ENCODE data around the gene CALY.

Gene CALY

DNA sequence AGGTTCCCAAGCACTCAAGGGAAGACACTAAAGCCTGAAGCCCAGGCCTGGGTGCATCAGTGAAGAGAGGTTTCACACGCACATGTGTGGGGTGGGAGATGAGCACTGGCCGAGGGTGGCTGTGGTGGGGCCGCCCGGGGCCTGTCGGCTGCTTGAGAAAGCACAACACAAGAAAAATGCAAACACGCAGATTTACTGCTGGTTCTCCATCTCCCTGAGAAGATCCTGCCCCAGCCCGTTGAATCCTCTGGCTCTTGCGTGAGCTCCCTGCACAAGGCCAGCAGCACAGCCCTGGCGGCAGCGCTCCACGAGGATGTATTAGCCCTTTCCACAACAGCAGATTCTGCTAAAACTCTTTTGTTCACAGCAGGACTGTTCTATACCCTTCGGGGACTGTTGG is 21.8 kb downstream of the CALY start:
- POLR2A ChIA-PET = no interaction called here
- no peak overlapping the region for H3K4me3 ChIP-seq (ENCODE audit: low read depth, low read length)
- no peak for TF ChIP-seq CTCF (IDR thresholded peaks at IDR 0.05; ENCODE audit: insufficient read depth, low read length, missing control alignments)
- DNase-seq (ENCODE audit: low read depth, low spot score) = no peak
- CTCF ChIA-PET = interaction anchor here (0.8 to 4.2 kb wide), 5 partner anchors 10 to 660 kb away, joined by 3 to 35 read pairs (median 4); partner anchors contain the start of gene FUOM

- no peak for TF ChIP-seq CTCF (IDR thresholded peaks at IDR 0.05; ENCODE audit: insufficient read depth, low read length, missing control alignments)
- H3K4me3 ChIP-seq (ENCODE audit: low read depth, low read length) = no peak overlapping the region
- POLR2A ChIA-PET = no interaction called here
- DNase-seq (ENCODE audit: low read depth, low spot score) = no peak
- CTCF ChIA-PET = interaction anchor here (4.2 kb wide), 1 partner anchor 15 kb away, joined by 35 read pairs; no protein-coding TSS in a partner anchor
These were observed 23.5 kb downstream of the CALY start for GRCh38 chr10:133313192-133313591.

- POLR2A ChIA-PET = no interaction called here
- no peak for TF ChIP-seq CTCF (IDR thresholded peaks at IDR 0.05; ENCODE audit: insufficient read depth, low read length, missing control alignments)
- DNase-seq (ENCODE audit: low read depth, low spot score) = no peak
- H3K4me3 ChIP-seq (ENCODE audit: low read depth, low read length) = no peak overlapping the region
- CTCF ChIA-PET = interaction anchor here (4.2 kb wide), 1 partner anchor 16 kb away, joined by 35 read pairs; no protein-coding TSS in a partner anchor
These were observed 23.9 kb downstream of the CALY start for GRCh38 chr10:133312769-133313145.

- CTCF ChIA-PET = interaction anchor here (1.1 to 4.2 kb wide), 2 partner anchors 16 to 17 kb away, joined by 3 to 35 read pairs; no protein-coding TSS in a partner anchor
- no peak for TF ChIP-seq CTCF (IDR thresholded peaks at IDR 0.05; ENCODE audit: insufficient read depth, low read length, missing control alignments)
- no peak overlapping the region for H3K4me3 ChIP-seq (ENCODE audit: low read depth, low read length)
- POLR2A ChIA-PET = no interaction called here
- DNase-seq (ENCODE audit: low read depth, low spot score) = no peak
These were observed 24.5 kb downstream of the CALY start for GRCh38 chr10:133312016-133312768.

- ChIA-PET CTCF (interaction anchor here (0.9 to 1.1 kb wide), 3 partner anchors 18 to 298 kb away, joined by 3 read pairs; no protein-coding TSS in a partner anchor), POLR2A (no interaction called here)
- H3K4me3 ChIP-seq (ENCODE audit: low read depth, low read length) = no peak overlapping the region
- DNase-seq (ENCODE audit: low read depth, low spot score) = no peak
- TF ChIP-seq CTCF (IDR thresholded peaks at IDR 0.05; ENCODE audit: insufficient read depth, low read length, missing control alignments) = no peak
These were observed 25.1 kb downstream of the CALY start for GRCh38 chr10:133311570-133311969.

DNA sequence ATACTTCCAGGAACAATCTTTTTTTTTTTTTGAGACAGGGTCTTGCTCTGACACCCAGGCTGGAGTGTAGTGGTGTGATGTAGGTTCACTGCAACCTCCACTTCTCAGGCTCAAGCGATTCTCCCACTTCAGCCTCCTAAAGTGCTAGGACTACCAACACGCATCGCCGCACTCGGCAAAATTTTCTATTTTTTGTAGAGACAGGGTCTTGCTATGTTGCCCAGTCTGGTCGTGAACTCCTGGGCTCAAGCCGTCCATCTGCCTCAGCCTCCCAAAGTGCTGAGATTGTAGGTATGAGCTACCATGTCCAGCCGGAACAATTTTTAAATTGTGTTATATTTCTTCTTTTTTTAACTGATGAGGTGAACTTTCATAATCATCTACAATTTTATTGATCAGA is 25.9 kb downstream of the CALY start:
- CTCF ChIA-PET = interaction anchor here (0.9 to 2.2 kb wide), 6 partner anchors 8 to 409 kb away, joined by 3 to 10 read pairs (median 4); no protein-coding TSS in a partner anchor
- no peak for TF ChIP-seq CTCF (IDR thresholded peaks at IDR 0.05; ENCODE audit: insufficient read depth, low read length, missing control alignments)
- POLR2A ChIA-PET = no interaction called here
- no peak overlapping the region for H3K4me3 ChIP-seq (ENCODE audit: low read depth, low read length)
- DNase-seq (ENCODE audit: low read depth, low spot score) = no peak
